HEK293 (cell line): ENCODE data around the gene LPGAT1.

Experiments used
- CTCF ChIA-PET: fragments of 350-600 bp; formaldehyde crosslinking; extraction: SDS; loops from one replicate; lab custom pipeline; 2021; ENCODE audit warnings: antibody characterized with exemption; lab: Yijun Ruan, JAX
- POLR2A ChIA-PET: fragments of 300-600 bp; formaldehyde crosslinking; extraction: SDS; loops from one replicate; lab custom pipeline; 2020; ENCODE audit warnings: antibody characterized with exemption, inconsistent platforms; lab: Yijun Ruan, JAX
- H3K27ac ChIP-seq: fragments of 200-500 bp; sonication (Bioruptor generic); 2 replicates; pipeline ENCODE4 v1.5.1; 2014; ENCODE audit warnings: low read depth, low read length, control low read depth, inconsistent platforms; ENCODE audit errors: extremely low read depth
- H3K36me3 ChIP-seq, 2 experiments: fragments of 200-500 bp in 1 of 2; sonication (Bioruptor generic) in 1 of 2; 1 replicate in 1 of 2; 2 replicates in 1 of 2; pipeline ENCODE4 v1.5.1; 2014 to 2017; ENCODE audit warnings: inconsistent platforms in 2 of 2, low read length in 2 of 2; ENCODE audit not compliant: control insufficient read depth in 2 of 2, insufficient read depth in 1 of 2
- H3K4me1 ChIP-seq: fragments of 200-500 bp; sonication (Bioruptor generic); 2 replicates; pipeline ENCODE4 v1.5.1; 2014; ENCODE audit warnings: mild to moderate bottlenecking, low read length, inconsistent platforms; ENCODE audit not compliant: control insufficient read depth, insufficient read depth
- H3K4me3 ChIP-seq: 2 replicates; pipeline ENCODE4 v1.5.1; 2011; ENCODE audit warnings: low read depth, mild to moderate bottlenecking, control low read depth, low read length, moderate library complexity
- H3K9me3 ChIP-seq: fragments of 200-500 bp; sonication (Bioruptor generic); 2 replicates; pipeline ENCODE4 v1.5.1; 2014; ENCODE audit warnings: low read depth, low read length, inconsistent platforms; ENCODE audit not compliant: control insufficient read depth, insufficient read depth
- SCRT1 ChIP-seq: fragments of 450-650 bp; formaldehyde crosslinking; IDR thresholded peaks from 2 replicates; pipeline ENCODE4 v1.5.1; 2016; ENCODE audit warnings: missing biosample characterization, missing genetic modification characterization, borderline replicate concordance
- ZFHX2 ChIP-seq: fragments of 450-650 bp; formaldehyde crosslinking; conservative IDR thresholded peaks from 2 replicates; pipeline ENCODE4 v1.5.1; 2016; ENCODE audit warnings: missing biosample characterization, missing genetic modification characterization
- ZNF214 ChIP-seq: fragments of 450-650 bp; formaldehyde crosslinking; IDR thresholded peaks from 2 replicates; pipeline ENCODE4 v1.5.1; 2017; ENCODE audit warnings: missing biosample characterization, mild to moderate bottlenecking, missing genetic modification characterization, borderline replicate concordance
- ZNF521 ChIP-seq: fragments of 450-650 bp; formaldehyde crosslinking; IDR thresholded peaks from 2 replicates; pipeline ENCODE4 v1.5.1; 2017; ENCODE audit warnings: missing biosample characterization, mild to moderate bottlenecking, missing genetic modification characterization
- ZNF658 ChIP-seq: fragments of 450-650 bp; formaldehyde crosslinking; IDR thresholded peaks from 2 replicates; pipeline ENCODE4; 2016; ENCODE audit warnings: missing biosample characterization, missing genetic modification characterization
- TF ChIP-seq, protein P1 (sequence below): fragments of 450-650 bp; formaldehyde crosslinking; IDR thresholded peaks from 2 replicates; pipeline ENCODE4 v1.5.0; 2017; ENCODE audit warnings: missing biosample characterization, missing genetic modification characterization, borderline replicate concordance
- TF ChIP-seq, protein P2 (sequence below): fragments of 450-650 bp; formaldehyde crosslinking; IDR thresholded peaks from 2 replicates; pipeline ENCODE4 v1.5.1; 2016; ENCODE audit warnings: missing biosample characterization, missing genetic modification characterization
- TF ChIP-seq, protein P3 (sequence below): fragments of 450-650 bp; formaldehyde crosslinking; IDR thresholded peaks from 2 replicates; pipeline ENCODE4 v1.5.1; 2016; ENCODE audit warnings: missing biosample characterization, missing genetic modification characterization
- TF ChIP-seq, protein P4 (sequence below): fragments of 450-650 bp; formaldehyde crosslinking; IDR thresholded peaks from 2 replicates; pipeline ENCODE4 v1.5.1; 2016; ENCODE audit warnings: missing biosample characterization, missing genetic modification characterization
- TF ChIP-seq, protein P5 (sequence below): fragments of 450-650 bp; formaldehyde crosslinking; IDR thresholded peaks from 2 replicates; pipeline ENCODE4 v1.5.1; 2016; ENCODE audit warnings: missing biosample characterization, missing genetic modification characterization

LPGAT1 gene

DNA sequence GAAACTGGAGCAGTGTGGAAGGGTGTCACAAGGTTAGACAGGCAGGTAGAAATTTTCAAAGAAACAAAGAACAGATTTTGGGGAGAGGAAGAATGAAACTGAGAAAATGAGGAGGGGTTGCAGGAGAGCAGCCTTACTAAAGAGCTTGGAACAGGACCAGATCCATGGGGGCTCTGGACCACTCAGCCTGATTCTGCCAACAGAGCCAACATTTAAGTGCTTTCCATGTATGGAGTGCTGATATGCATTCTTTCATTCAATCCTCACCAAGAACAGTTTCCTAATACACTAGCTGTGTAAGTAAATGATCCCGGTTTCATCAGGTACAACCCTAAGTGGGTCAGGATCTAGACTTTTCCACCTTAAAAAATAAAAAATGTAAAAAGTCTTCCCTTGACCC is 16.2 kb downstream of the LPGAT1 start (continued):
- TF ChIP-seq, protein P1, sequence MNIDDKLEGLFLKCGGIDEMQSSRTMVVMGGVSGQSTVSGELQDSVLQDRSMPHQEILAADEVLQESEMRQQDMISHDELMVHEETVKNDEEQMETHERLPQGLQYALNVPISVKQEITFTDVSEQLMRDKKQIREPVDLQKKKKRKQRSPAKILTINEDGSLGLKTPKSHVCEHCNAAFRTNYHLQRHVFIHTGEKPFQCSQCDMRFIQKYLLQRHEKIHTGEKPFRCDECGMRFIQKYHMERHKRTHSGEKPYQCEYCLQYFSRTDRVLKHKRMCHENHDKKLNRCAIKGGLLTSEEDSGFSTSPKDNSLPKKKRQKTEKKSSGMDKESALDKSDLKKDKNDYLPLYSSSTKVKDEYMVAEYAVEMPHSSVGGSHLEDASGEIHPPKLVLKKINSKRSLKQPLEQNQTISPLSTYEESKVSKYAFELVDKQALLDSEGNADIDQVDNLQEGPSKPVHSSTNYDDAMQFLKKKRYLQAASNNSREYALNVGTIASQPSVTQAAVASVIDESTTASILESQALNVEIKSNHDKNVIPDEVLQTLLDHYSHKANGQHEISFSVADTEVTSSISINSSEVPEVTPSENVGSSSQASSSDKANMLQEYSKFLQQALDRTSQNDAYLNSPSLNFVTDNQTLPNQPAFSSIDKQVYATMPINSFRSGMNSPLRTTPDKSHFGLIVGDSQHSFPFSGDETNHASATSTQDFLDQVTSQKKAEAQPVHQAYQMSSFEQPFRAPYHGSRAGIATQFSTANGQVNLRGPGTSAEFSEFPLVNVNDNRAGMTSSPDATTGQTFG: no peak
- TF ChIP-seq ZNF214 (tag by site-specific recombination) (no peak), SCRT1 (tag by site-specific recombination) (no peak)
- TF ChIP-seq, protein P2, sequence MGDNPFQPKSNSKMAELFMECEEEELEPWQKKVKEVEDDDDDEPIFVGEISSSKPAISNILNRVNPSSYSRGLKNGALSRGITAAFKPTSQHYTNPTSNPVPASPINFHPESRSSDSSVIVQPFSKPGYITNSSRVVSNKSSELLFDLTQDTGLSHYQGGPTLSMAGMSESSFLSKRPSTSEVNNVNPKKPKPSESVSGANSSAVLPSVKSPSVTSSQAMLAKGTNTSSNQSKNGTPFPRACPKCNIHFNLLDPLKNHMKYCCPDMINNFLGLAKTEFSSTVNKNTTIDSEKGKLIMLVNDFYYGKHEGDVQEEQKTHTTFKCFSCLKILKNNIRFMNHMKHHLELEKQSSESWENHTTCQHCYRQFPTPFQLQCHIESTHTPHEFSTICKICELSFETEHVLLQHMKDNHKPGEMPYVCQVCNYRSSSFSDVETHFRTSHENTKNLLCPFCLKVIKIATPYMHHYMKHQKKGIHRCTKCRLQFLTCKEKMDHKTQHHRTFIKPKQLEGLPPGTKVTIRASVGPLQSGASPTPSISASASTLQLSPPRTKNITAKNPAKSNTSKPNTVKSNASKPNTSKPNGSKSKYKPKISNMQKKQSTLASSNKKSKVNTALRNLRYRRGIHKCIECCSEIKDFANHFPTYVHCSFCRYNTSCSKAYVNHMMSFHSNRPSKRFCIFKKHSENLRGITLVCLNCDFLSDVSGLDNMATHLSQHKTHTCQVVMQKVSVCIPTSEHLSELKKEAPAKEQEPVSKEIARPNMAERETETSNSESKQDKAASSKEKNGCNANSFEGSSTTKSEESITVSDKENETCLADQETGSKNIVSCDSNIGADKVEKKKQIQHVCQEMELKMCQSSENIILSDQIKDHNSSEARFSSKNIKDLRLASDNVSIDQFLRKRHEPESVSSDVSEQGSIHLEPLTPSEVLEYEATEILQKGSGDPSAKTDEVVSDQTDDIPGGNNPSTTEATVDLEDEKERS: no peak

DNA sequence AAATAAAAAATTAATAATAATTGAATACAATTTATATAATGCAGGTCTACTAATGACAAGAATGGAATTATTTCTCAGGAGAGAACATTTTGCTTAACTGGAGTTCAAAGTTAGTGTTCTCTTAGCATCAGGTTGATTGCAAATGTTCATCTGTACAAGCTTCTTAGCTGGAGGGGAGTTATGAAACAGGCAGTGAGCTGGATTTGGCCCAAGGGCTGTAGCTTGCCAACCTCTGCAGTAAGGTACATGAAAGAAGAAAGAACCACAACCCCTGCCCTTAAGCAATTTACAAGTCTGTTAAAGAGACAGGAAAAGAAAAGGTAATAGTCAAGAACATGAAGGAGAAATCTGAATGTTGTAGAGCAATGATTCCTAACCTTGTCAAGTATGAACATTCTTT is 17.0 kb downstream of the LPGAT1 start:
- Histone ChIP-seq H3K4me1 (no peaks in the 10 kb centered on the region), H3K36me3 (peaks cover 0 to 22% of the 10 kb centered on the region in 2 experiments), H3K4me3 (no peak overlapping the region), H3K27ac (no peak overlapping the region), H3K9me3 (no peaks in the 10 kb centered on the region)
- no peak for TF ChIP-seq ZFHX2 (tag by site-specific recombination)
- POLR2A ChIA-PET: no interaction called here
- CTCF ChIA-PET: no interaction called here

DNA sequence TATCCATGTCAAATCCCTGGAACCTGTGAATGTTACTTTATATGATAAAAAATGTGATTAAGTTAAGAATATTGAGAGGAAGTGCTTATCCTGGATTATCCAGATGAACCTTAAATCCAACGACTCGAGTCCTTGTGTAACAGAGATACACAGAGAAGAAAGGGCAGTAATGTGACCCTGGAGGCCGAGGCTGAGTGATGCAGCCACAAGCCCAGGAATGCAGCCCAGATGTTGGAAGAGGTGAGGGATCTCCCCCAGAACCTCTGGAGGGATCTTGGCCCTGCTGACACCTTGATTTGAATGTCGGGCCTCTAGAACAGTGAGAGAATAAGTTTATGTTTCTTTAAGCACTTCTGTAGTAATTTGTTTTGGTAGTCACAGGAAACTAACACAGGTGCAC is 18.0 kb downstream of the LPGAT1 start:
- no peaks in the 10 kb centered on the region for H3K9me3 ChIP-seq
- H3K36me3 ChIP-seq: peaks cover 0 to 19% of the 10 kb centered on the region in 2 experiments; a peak in 2 of 3 replicates
- H3K27ac ChIP-seq: no peak overlapping the region
- ChIA-PET CTCF (no interaction called here), POLR2A (no interaction called here)
- no peak for TF ChIP-seq ZNF658 (tag by site-specific recombination)
- TF ChIP-seq, protein P3, sequence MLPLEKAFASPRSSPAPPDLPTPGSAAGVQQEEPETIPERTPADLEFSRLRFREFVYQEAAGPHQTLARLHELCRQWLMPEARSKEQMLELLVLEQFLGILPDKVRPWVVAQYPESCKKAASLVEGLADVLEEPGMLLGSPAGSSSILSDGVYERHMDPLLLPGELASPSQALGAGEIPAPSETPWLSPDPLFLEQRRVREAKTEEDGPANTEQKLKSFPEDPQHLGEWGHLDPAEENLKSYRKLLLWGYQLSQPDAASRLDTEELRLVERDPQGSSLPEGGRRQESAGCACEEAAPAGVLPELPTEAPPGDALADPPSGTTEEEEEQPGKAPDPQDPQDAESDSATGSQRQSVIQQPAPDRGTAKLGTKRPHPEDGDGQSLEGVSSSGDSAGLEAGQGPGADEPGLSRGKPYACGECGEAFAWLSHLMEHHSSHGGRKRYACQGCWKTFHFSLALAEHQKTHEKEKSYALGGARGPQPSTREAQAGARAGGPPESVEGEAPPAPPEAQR: no peak
- TF ChIP-seq, protein P4, sequence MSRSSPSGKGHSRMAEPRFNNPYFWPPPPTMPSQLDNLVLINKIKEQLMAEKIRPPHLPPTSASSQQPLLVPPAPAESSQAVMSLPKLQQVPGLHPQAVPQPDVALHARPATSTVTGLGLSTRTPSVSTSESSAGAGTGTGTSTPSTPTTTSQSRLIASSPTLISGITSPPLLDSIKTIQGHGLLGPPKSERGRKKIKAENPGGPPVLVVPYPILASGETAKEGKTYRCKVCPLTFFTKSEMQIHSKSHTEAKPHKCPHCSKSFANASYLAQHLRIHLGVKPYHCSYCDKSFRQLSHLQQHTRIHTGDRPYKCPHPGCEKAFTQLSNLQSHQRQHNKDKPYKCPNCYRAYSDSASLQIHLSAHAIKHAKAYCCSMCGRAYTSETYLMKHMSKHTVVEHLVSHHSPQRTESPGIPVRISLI: no peak
- H3K4me3 ChIP-seq: no peak overlapping the region
- no peaks in the 10 kb centered on the region for H3K4me1 ChIP-seq

DNA sequence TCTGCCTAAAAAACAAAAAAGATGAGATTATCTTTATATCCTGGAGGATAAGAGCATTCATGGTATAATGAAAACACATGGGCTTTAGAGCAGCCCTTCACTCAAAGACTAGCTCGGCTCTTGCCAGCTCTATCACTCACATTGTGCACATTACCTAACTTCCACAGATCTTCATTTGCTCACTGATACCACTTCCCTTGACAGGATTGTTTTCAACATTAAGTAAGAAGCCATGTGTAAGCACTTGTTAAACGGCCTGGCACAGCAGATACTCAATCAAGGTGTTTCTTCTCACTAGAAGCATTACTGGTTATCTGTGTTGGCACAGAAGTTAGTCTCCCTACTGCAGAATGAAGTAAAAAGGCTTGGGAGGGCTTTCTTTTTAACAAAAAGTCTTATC is 18.7 kb downstream of the LPGAT1 start:
- CTCF ChIA-PET: interaction anchor here (0.7 to 0.8 kb wide), 2 partner anchors 72 to 436 kb away, joined by 3 to 4 read pairs; no protein-coding TSS in a partner anchor
- POLR2A ChIA-PET: no interaction called here
- Histone ChIP-seq H3K4me3 (no peak overlapping the region), H3K36me3 (peaks cover 0 to 22% of the 10 kb centered on the region in 2 experiments; a peak in 1 of 3 replicates), H3K4me1 (no peaks in the 10 kb centered on the region), H3K27ac (no peak overlapping the region), H3K9me3 (no peaks in the 10 kb centered on the region)
- TF ChIP-seq, protein P5, sequence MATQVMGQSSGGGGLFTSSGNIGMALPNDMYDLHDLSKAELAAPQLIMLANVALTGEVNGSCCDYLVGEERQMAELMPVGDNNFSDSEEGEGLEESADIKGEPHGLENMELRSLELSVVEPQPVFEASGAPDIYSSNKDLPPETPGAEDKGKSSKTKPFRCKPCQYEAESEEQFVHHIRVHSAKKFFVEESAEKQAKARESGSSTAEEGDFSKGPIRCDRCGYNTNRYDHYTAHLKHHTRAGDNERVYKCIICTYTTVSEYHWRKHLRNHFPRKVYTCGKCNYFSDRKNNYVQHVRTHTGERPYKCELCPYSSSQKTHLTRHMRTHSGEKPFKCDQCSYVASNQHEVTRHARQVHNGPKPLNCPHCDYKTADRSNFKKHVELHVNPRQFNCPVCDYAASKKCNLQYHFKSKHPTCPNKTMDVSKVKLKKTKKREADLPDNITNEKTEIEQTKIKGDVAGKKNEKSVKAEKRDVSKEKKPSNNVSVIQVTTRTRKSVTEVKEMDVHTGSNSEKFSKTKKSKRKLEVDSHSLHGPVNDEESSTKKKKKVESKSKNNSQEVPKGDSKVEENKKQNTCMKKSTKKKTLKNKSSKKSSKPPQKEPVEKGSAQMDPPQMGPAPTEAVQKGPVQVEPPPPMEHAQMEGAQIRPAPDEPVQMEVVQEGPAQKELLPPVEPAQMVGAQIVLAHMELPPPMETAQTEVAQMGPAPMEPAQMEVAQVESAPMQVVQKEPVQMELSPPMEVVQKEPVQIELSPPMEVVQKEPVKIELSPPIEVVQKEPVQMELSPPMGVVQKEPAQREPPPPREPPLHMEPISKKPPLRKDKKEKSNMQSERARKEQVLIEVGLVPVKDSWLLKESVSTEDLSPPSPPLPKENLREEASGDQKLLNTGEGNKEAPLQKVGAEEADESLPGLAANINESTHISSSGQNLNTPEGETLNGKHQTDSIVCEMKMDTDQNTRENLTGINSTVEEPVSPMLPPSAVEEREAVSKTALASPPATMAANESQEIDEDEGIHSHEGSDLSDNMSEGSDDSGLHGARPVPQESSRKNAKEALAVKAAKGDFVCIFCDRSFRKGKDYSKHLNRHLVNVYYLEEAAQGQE (tag by site-specific recombination): no peak
- TF ChIP-seq ZNF521 (tag by site-specific recombination): no peak
